A204.1 (cell line): ENCODE data around the gene CASKIN1.
A peak's percentile ranks its signal among the peaks of the same experiment; 100 is the strongest.
"Not testable (repeated sequence)": the region's sequence is repeated elsewhere in the genome, so short reads cannot be mapped to it uniquely, and the experiment has no call there.

Experiments used
- FAIRE-seq: peaks from 2 replicates; lab custom pipeline; 2012; peaks lifted over from hg19 to GRCh38; lab: Jason Lieb, UNC

The CASKIN1 gene

GRCh38 chr16:2155091-2155950 is 41.1 kb downstream of the CASKIN1 start, which contains the start of gene TRAF7:
Gene TRAF7 (plus strand): TSS chr16:2155782. CDS start chr16:2163921, 8,139 bp downstream.
- FAIRE-seq = peak; percentile 98

DNA sequence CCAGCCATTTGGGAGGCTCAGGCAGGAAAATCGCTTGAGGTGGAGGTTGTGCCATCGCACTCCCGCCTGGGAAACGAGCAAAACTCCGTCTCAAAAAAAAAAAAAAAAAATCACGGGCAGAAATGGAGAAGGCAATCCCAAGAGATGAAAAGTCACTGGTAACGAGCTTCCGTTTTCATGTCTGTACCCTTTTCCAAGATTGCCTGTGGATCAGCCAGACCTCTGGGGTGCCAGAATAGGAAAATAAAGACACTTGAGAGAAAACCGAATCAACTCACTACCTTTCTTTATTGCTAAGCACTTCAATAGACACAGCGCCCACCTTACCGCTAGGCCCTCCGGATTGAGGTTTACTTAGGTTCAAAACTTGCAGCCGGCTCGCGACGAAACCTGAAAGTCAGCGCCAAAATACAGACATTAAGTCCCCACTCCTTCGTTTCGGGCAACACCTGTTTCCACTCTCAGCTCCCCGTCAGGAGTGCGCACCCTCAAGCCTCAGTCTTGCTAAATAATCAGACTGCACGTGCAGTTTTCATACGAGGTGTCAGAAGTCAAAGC is 41.8 kb downstream of the CASKIN1 start:
- no peak for FAIRE-seq

GRCh38 chr16:2152695-2153506 is 43.5 kb downstream of the CASKIN1 start:
- no peak for FAIRE-seq

GRCh38 chr16:2151188-2152091 is 45.0 kb downstream of the CASKIN1 start:
- FAIRE-seq = no peak

- FAIRE-seq = no peak
Observed at GRCh38 chr16:2150418-2151187, 45.8 kb downstream of the CASKIN1 start.

DNA sequence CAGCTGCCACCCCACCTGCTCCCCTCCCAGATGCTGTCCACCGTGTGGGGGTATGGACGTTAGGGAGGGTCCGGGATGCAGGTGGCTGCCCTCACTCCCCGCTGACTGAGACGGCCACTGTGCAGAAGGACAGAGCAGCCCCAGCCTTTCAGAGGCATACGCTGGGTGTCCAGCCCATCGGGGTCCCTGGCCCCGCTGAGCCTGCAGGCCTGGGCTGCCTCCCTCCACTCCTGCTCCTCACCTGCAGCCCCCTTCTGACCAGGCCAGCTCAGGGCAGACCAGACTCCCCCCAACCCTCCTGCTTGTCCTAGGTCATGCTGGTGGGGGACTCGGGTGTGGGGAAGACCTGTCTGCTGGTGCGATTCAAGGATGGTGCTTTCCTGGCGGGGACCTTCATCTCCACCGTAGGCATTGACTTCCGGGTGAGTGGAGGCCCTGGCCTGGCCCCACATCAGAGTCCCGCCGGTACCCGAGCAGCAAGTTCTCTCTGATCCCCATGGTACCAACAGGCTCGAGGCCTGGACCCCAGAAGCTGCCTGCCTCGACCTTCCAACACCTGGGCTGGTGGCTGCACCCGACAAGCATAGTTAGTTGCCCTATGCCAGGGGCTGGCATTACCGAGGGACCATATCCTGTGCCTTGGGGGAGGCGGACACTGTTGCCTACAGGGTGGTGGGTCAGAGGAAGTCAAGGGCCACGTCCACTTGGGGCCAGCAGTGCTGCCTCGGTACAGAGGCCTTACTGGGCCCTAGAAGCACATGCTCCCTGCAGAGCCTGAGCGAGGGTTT is 46.6 kb downstream of the CASKIN1 start:
- no peak for FAIRE-seq

- FAIRE-seq = no peak
Observed at GRCh38 chr16:2148714-2149629, 47.4 kb downstream of the CASKIN1 start.

- FAIRE-seq = no peak
Observed at GRCh38 chr16:2147981-2148671, 48.3 kb downstream of the CASKIN1 start, which contains the start of gene RAB26. Gene RAB26 (plus strand): TSS chr16:2148625. CDS start chr16:2148784, 159 bp downstream.

GRCh38 chr16:2147378-2147777 is 49.0 kb downstream of the CASKIN1 start:
- no peak for FAIRE-seq

DNA sequence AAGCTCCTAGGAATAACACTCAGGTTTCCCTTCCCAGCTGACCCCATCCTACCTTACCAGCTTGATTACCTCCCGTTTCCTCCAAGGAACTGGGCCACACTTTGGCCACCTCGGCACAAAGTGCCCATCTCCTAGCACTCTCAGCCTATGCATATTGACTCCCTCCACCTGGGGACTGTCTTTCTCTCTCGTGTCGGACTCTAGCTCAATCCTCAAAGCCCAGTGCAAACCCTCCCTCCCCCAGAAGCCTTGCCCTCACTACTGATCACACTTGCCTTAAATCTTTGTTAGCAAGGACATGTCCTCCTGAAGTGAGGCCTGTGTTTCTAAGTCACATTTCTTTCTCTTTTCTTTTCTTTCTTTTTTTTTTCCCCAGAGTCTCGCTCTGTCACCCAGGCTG is 50.6 kb downstream of the CASKIN1 start:
- no peak for FAIRE-seq

GRCh38 chr16:2143878-2144485 is 52.4 kb downstream of the CASKIN1 start:
- no peak for FAIRE-seq

- FAIRE-seq = no peak
Observed at GRCh38 chr16:2142942-2143877, 53.2 kb downstream of the CASKIN1 start.

DNA sequence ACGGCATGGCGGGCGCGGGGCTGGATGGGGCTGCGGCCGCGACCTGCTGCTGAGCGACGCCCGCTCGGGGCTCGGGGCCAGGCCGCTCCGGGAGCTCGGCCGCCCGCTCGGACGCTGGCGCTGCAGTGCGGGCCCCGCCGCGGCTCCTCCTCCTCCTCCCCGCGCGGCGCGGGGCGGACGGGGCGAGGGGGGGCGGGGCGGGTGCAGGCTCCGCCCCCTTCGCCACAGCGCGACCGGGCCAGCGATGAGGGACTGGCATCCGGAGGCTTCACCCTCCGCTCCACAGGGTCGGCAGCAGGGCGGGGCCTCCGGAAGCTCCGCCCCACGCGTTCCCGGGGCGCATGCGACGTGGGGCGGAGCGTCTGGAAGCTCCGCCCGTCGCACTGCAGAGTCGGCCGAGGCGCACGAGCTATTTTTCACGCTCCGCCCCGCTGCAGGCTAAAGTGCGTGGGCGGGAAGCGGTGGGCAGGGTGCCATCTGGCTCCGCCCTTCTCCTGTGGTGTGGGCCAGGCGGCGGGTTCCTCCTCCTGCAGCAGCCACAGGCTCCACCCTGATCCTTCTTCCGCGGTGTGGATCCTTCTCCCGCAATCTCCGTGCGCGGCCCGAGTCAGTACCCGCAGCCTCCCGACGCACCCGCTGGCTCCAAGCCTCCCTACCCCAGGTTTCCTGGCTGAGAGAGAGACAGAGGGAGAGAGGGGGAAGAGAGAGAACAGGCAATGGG is 60.5 kb downstream of the CASKIN1 start, which contains the start of gene PKD1:
TSS of gene PKD1 (minus strand) at position 129 of the 721 bp plus-strand sequence. CDS start 209 bp downstream, outside the sequence.
- FAIRE-seq = peak; percentile 90

- FAIRE-seq = not testable (repeated sequence)
Observed at GRCh38 chr16:2135071-2135470, 61.3 kb downstream of the CASKIN1 start.

- FAIRE-seq = not testable (repeated sequence)
Observed at GRCh38 chr16:2133797-2134196, 62.6 kb downstream of the CASKIN1 start.
